Measurements from ENCODE around the gene BRD2.
A peak's percentile ranks its signal among the peaks of the same experiment; 100 is the strongest.

Gene BRD2

DNA sequence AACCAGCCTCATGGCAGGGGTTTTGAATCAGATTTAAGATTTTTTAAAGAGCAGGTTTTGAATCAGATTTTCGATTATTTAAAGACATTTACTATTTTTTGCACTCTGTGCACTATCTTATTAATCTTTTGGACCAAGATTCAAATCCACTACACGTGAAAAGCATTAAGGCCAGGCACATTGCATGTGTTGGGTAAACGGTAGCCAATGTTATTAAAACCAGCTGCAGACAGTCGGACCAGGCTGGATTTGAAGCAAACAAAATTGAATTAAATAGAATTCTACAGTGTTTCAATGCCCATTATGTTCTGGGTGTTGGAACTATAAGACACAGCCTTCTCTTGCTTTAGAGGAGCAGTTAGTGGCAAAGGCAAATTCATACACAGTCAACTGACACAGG lies 33.3 kb downstream of the BRD2 start:
- DNase-seq = no peak

DNA sequence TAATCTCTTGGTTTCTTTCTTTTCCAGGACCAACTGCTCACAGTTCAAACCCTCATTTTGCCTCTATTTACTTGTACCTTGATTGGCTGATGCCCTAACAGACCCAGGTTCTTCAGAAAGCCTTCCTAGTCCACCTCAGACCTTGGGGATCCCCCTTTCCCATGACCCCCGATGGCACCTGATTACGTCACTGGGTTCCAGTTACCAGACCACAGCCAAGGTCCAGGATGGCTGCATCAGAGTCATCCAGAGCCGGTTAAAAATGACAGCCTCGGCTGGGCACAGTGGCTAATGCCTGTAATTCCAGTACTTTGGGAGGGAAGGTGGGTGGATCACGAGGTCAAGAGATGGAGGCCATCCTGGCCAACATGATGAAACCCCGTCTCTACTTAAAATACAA lies 36.5 kb downstream of the BRD2 start:
- no peak for DNase-seq

DNA sequence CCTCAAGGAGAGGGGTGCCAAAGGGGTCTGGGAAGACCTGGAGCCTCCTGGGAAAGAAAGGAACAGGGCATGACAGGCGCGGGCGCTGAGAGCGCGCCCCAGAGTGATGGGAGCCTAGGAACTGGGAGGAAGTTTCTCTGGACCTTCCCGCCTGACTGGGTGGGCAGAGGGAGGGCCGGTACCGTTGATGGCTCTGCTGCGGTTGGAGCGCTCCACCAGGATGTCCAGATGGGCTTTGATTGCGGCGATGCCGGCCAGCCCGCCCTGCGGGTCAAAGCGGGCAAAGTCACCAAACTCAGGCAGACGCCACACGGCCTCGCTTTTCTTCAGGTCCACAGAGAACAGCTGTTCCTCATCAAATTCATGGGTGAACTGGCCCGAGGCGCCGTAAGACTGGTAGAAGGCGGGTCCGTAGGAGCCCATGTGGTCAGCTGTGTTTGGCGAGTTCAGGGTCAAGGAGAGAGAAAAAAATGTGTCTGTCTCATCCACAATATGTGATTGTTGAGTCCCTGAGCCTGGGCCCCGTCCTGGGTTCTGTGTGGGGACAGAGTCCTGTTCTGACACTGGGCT lies 39.5 kb downstream of the BRD2 start:
- no peak for DNase-seq

- DNase-seq = no peak
Measured at GRCh38 chr6:33008944-33009861, 40.8 kb downstream of the BRD2 start, which contains the start of gene HLA-DOA. Gene HLA-DOA (minus strand): TSS chr6:33009591.

- no peak for DNase-seq
Measured at GRCh38 chr6:33010356-33010755, 42.0 kb downstream of the BRD2 start.

GRCh38 chr6:33013608-33014007 lies 45.2 kb downstream of the BRD2 start:
- DNase-seq = no peak

DNA sequence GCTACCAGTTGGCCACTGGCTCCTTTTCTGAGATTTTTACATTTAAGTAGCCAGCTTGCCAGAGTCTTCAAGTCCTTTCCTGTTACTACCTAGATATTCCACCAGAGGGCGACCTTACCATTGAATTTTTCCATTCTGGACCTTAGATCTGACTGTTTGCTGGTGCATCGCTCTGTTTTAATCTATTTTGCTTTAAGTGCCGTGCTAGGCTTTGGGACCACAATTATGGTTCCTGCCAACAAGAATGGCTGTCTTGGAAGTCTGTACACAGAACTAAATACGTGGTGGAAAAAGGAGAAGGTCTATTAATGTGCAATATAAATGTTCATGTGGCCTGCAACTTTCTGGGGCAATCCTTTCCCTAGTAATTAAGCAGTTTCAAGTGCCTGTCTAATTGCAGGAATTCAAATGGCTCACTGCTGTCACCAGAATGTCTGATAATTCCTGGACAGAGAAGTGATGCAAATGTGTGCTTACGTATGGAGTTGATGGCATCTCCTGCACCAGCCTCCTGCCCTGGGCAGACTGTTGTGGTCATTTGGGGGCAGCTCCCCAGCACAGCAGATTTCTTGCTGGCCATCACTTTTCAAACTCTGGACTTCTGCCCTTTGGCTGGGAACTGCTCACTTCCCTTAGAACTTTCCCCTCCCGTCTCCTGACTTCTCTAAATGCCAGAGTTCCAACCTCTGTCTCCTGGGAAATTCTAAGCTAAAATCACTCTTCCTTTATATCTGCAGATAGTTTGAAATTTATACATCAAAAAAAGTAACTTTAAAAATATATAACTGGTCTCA lies 46.6 kb downstream of the BRD2 start:
- peak; percentile 40 for DNase-seq

GRCh38 chr6:33015798-33016197 lies 47.4 kb downstream of the BRD2 start:
- no peak for DNase-seq

- DNase-seq = no peak
Measured at GRCh38 chr6:33017018-33017417, 48.6 kb downstream of the BRD2 start.

GRCh38 chr6:33017694-33018353 lies 49.4 kb downstream of the BRD2 start:
- DNase-seq = no peak

- no peak for DNase-seq
Measured at GRCh38 chr6:33018418-33018817, 50.0 kb downstream of the BRD2 start.

GRCh38 chr6:33018904-33019303 lies 50.5 kb downstream of the BRD2 start:
- no peak for DNase-seq

GRCh38 chr6:33019372-33019771 lies 51.0 kb downstream of the BRD2 start:
- no peak for DNase-seq

DNA sequence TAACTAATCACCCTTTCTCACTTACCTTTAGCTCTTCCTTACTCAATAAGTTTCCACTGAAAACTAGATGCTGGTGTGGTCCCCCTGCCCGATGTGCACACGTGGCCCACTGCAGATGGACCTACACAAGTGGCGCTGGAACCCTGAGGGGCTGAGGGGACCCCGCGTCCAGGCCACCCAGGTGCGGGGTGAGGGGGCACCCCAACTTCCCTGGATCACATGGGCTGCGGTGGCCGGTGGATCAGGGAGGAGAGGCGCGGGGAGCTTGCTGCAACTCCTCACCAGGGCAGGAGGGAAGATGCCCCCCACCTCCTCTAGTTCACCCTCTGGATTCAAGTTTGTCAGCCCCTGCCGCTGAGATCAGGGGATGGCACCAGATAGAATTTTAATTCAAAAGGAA lies 53.5 kb downstream of the BRD2 start:
- no peak for DNase-seq

- DNase-seq = no peak
Measured at GRCh38 chr6:33023536-33023935, 55.1 kb downstream of the BRD2 start.

- DNase-seq = no peak
Measured at GRCh38 chr6:33024521-33024920, 56.1 kb downstream of the BRD2 start.

- no peak for DNase-seq
Measured at GRCh38 chr6:33028220-33028849, 59.9 kb downstream of the BRD2 start.

DNA sequence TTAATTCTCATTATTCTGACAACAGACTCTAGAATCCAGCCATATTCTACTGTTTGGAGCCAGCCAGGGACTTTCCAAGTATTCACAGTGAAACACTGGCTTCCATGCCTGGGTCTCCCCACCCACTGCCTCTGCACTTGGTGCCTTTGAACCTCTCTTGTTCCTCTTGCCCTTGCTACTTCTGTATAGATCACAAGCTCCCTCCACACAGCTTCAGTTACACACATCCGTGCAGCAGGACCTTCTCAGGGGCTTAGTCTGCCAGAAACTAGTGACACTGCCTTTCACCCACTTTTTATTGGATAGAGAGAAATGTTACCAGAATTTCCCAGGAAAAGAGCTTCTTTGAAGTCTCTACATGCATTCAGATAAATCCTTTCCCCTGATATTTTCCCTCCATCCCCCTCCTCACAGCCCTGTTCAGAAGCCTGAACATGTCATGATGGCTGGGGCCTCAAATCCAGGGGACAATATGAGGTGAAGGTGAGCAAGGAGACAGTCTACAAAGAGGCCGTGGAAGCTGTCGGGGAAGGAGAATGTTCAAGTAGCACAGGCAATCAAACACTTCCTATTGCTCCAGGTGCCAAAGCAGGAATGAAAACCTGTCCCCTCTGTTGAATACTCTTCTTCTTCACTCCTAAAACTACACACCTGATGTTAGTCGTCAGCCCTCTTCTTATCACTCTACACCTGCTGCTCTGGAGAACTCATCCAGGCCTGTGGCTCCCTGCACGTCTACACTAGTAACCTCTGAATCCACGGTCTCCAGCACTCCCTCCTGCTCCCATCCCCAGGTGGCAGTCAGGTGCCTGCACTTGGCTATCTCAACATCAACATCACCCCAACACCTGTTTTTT lies 61.2 kb downstream of the BRD2 start:
- DNase-seq = no peak

DNA sequence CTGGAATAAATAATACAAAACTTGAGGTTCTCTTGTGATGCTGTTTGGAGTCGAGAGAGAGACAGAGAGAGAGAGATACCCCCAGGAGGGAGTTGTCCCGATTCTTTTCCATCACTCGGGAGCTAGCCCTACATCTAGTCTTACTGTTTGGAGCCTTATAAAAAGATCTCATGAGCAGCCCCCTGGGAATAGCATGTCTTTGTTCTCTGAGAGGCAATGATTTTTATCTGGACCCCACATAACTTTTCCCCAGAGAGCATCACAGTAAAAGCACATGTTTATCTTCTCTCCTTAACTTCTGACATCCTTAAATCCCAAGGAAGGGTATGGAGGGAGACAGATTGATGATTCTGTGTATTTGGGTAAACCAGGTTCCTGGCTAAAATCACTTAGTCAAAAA lies 61.9 kb downstream of the BRD2 start:
- no peak for DNase-seq
